ENCODE results near the gene ASPSCR1. TPM values are rescaled to one million over a fixed set of nuclear protein-coding genes. Genes with fewer than 3 reads are reported as not detected.

The ASPSCR1 gene
- total RNA-seq, 1 donor from 2014 or later: 13.1 TPM

- Mint-ChIP-seq H3K4me3 (no peak overlapping the region), H3K36me3 (no peaks in the 10 kb centered on the region), H3K4me1 (peaks cover 42% of the 10 kb centered on the region), H3K9me3 (peaks cover 3% of the 10 kb centered on the region), H3K27me3 (ENCODE audit: insufficient read depth, low read depth) (peaks cover 25% of the 10 kb centered on the region), H3K27ac (no peak overlapping the region)
- Histone ChIP-seq H3K9me3 (ENCODE audit: low read depth) (no peaks in the 10 kb centered on the region), H2AFZ (replicated peaks) (no peak overlapping the region), H3K36me3 (no peaks in the 10 kb centered on the region), H4K20me1 (ENCODE audit: low read depth) (peaks cover 4% of the 10 kb centered on the region), H3K27me3 (peaks cover 87% of the 10 kb centered on the region), H3K9ac (no peak overlapping the region), H3K4me1 (peaks cover 24% of the 10 kb centered on the region), H3K27ac (no peak overlapping the region), H3F3A (ENCODE audit: low read depth) (peaks cover 25% of the 10 kb centered on the region), H3K4me3 (peak overlapping the region; percentile 8), H3K79me2 (ENCODE audit: low read depth) (no peaks in the 10 kb centered on the region), H3K4me2 (peak overlapping the region; percentile 47)
- no peak for DNase-seq (ENCODE audit: low spot score)
- TF ChIP-seq EZH2 (IDR thresholded peaks at IDR 0.05): no peak
- TF ChIP-seq EZH2phosphoT487 (IDR thresholded peaks at IDR 0.05): no peak
- no peak for TF ChIP-seq CTCF (IDR thresholded peaks at IDR 0.05)
Observed at GRCh38 chr17:81967244-81967532, 10.2 kb upstream of the ASPSCR1 start.

GRCh38 chr17:81967533-81968395, 9.7 kb upstream of the ASPSCR1 start:
- Mint-ChIP-seq H3K4me1 (peaks cover 39% of the 10 kb centered on the region), H3K36me3 (no peaks in the 10 kb centered on the region), H3K4me3 (peak overlapping the region; percentile 73), H3K27me3 (ENCODE audit: insufficient read depth, low read depth) (peaks cover 23% of the 10 kb centered on the region), H3K9me3 (peaks cover 8% of the 10 kb centered on the region), H3K27ac (peak overlapping the region; percentile 81)
- Histone ChIP-seq H3K27me3 (peaks cover 81% of the 10 kb centered on the region), H3K36me3 (no peaks in the 10 kb centered on the region), H4K20me1 (ENCODE audit: low read depth) (no peaks in the 10 kb centered on the region), H2AFZ (replicated peaks) (no peak overlapping the region), H3K4me2 (peak overlapping the region; percentile 47), H3K27ac (no peak overlapping the region), H3K79me2 (ENCODE audit: low read depth) (no peaks in the 10 kb centered on the region), H3K9me3 (ENCODE audit: low read depth) (no peaks in the 10 kb centered on the region), H3K9ac (no peak overlapping the region), H3K4me1 (peaks cover 22% of the 10 kb centered on the region), H3K4me3 (no peak overlapping the region), H3F3A (ENCODE audit: low read depth) (peaks cover 19% of the 10 kb centered on the region)
- DNase-seq (ENCODE audit: low spot score): peak; percentile 94
- no peak for TF ChIP-seq EZH2 (IDR thresholded peaks at IDR 0.05)

GRCh38 chr17:81968396-81968745, 9.1 kb upstream of the ASPSCR1 start:
- peak overlapping the region; percentile 81 for H3K27ac Mint-ChIP-seq
- H3K4me1 Mint-ChIP-seq: peaks cover 37% of the 10 kb centered on the region
- H3K4me3 Mint-ChIP-seq: peak overlapping the region; percentile 73

More at GRCh38 chr17:81968396-81968745, 9.1 kb upstream of the ASPSCR1 start:
- Histone ChIP-seq H3K27me3 (peaks cover 75% of the 10 kb centered on the region), H3K9me3 (ENCODE audit: low read depth) (no peaks in the 10 kb centered on the region), H3K36me3 (no peaks in the 10 kb centered on the region), H3K4me2 (peak overlapping the region; percentile 47), H2AFZ (replicated peaks) (no peak overlapping the region), H4K20me1 (ENCODE audit: low read depth) (no peaks in the 10 kb centered on the region), H3K9ac (no peak overlapping the region), H3K27ac (no peak overlapping the region), H3F3A (ENCODE audit: low read depth) (peaks cover 19% of the 10 kb centered on the region), H3K4me1 (peaks cover 22% of the 10 kb centered on the region), H3K4me3 (no peak overlapping the region), H3K79me2 (ENCODE audit: low read depth) (no peaks in the 10 kb centered on the region)
- no peak for DNase-seq (ENCODE audit: low spot score)
- TF ChIP-seq EZH2phosphoT487 (IDR thresholded peaks at IDR 0.05) (no peak), EZH2 (IDR thresholded peaks at IDR 0.05) (no peak), CTCF (IDR thresholded peaks at IDR 0.05) (no peak)
- Mint-ChIP-seq H3K36me3 (no peaks in the 10 kb centered on the region), H3K9me3 (peaks cover 9% of the 10 kb centered on the region), H3K27me3 (ENCODE audit: insufficient read depth, low read depth) (peaks cover 20% of the 10 kb centered on the region)
